HG03135 (cell line): ENCODE data around the gene RHOD.

Experiments
- ATAC-seq: cut with Tn5 transposase; IDR thresholded peaks from one replicate; pipeline ENCODE4 v1.9.1; 2021; ENCODE audit warnings: mild to moderate bottlenecking, moderate library complexity; ENCODE audit not compliant: unreplicated experiment

RHOD gene

GRCh38 chr11:67031791-67032561 lies 24.7 kb upstream of the RHOD start:
- no peak for ATAC-seq

- no peak for ATAC-seq
Measured at GRCh38 chr11:67032830-67033551, 23.7 kb upstream of the RHOD start.

DNA sequence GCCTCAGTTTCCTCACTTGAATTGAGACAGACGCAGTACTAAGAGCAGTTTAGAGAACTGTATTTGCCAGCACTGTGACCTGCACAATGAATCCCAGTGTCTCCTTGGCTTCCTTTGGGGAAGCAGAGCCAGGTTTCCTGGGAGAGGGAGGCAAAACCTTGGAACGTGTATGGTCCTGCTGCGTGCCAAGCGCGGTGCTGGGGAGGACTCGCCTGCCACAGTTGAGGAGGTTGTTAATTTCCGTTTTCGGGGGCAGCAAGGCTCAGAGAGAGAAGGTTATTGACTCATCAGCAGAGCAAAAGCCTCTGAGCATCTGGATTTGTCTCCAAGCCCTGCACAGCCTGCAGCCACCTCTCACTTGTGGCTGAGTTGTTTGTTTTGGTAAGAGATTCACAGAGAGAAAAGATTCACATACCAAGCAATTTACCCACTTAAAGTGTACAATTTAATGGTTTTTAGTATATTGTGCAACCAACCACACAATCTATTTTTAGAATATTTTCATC lies 22.9 kb upstream of the RHOD start:
- ATAC-seq, result no peak

DNA sequence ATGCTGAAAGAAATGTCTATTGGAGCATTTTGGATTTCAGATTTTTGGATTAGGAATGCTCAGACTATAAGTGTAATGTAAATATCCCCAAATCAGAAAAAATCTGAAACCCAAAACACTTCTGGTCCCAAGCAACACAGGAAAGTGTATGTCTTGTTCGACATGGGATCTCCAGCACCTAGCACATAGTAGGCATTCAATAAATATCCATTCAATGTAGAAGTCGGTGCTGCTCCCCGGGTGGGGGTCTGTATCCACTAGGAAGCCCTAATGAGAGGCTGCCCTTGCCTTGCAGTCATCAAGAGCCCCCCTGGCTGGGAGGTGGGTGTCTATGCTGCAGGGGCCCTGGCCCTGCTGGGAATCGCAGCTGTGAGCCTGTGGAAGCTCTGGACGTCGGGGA lies 22.3 kb upstream of the RHOD start:
- no peak for ATAC-seq

DNA sequence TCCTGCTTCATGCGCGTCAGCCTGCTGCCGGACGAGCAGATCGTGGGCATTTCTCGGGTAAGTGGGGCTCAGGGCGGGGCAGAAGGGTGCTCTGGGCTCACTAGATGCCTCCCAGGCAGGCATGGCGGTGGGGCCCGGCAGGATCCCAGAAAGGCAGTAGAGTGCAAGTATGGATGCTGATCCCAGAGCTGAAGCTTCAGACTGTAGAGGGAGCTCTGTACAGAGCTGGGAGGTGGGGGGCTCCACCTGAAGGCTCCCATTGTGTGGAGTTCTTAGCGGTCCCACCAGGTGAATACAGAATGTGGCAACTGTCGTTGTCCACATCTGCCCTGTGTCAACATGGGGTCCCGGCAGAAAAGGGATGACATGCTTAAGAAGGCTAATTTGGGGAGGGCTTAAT lies 16.5 kb upstream of the RHOD start:
- no peak for ATAC-seq

DNA sequence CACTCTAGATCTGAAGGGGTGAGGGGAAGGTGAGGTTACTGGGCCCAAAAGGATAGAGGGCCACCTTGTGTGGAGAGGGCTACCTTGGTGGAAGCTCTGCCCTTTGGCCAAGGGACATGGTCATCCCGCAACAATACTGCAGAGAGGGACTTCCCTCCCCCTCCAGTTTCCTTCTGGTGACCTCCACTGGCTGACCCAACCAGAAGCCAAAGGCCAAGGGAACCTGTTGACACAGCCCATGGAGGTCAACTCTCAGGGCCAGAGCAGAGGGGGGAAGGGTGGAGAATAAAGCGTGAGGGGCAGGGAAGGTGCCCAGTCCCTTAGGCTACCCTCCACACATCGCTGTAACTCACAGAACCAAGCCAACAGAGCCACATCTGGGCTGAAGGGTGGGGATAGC lies 15.0 kb upstream of the RHOD start:
- ATAC-seq, result no peak

- no peak for ATAC-seq
Measured at GRCh38 chr11:67043572-67044349, 12.9 kb upstream of the RHOD start.

DNA sequence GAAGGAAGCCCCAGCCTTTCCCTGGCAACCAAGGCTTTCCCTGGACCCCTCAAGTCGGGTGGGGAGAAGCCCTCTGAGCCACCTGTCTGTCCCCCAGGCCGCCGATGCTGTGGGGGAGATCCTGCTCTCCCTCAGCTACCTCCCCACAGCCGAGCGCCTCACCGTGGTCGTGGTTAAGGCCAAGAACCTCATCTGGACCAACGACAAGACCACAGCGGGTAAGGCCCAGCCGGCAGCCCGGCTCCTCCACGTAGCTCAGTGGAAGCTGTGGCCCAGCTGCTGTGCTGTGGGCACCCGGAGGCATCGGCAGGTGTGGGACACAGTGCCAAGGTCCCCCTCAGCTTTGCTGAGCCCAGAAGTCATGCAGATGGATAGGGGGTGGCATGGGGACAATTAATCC lies 12.2 kb upstream of the RHOD start:
- ATAC-seq, result no peak

DNA sequence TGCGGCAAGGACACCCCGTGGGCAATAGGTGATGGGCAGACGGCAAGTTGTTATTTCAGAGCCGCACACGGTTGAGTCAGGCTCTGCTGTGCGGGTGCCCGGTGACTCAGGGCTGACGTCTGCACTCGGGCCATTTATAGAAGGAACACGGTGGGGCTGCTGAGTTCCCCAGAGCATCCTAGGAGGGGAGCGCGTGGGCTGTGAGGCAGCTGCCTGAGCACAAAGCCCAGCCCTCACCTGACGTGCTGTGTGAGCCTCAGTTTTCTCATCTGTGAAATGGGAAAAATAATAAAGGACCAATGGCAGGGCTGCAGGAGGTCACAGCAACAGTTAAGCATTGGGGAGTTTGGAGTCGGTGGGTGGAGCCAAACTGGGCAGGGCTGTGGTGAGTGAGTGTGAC lies 11.3 kb upstream of the RHOD start:
- ATAC-seq, result no peak

DNA sequence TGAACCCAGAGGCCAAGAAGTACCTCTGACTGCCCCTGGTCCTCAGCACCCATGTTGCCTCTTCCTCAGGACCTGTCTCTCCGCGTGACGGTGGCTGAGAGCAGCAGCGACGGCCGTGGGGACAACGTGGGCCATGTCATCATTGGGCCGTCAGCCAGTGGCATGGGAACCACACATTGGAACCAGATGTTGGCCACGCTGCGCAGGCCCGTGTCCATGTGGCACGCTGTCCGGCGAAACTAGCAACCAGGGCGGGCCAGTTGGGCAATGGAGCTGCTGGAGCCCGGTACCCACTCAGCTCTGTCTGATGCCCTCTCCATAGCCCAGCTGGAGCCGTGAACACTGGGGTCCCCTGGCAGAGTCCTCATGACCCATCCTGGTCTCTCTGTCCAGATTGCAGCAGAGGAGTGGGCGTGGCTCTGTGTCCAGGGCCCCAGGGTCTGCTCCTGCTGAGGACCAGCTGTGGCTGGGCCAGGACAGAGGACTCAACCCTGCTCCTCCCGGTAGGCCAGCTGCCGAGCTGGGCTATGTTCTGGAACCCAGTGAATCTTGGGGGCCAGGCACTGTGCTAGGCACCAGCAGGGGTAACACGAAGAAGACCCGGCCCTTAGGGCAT lies 8.0 kb upstream of the RHOD start:
- ATAC-seq, result no peak

GRCh38 chr11:67050139-67050538 lies 6.5 kb upstream of the RHOD start:
- no peak for ATAC-seq

DNA sequence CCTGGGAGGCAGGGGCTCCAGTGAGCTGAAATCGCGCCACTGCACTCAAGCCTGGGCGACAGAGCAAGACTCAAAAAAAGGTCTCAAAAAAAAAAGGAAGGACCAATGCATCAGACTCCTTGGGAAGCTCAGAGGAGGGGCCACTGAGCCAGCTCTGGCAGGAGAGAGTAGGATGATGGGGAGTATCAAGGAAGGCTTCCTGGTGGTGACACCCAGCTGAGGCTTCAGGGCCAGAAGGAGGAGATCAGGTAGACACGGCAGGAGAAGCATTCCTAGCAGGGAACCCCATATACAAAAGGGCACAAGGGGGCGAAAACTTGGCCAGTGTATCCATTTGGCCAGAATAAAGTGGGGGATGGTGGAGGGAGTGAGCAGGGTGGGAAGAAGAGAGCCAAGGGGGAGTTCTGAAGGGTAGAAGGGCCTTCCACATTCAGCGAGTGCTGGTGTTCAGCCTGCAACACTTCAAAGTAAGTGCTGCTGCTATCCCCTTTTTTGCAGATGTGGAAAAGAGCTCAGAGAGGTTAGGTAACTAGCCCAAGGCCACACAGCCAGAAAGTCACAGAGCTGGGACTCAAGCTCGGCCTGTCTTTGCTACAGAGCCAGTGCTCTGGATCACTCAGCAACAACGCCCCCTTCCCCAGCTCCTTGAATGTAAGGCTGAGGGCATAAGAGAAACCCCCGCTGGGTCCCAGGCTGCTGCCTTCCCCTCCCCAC lies 5.3 kb upstream of the RHOD start:
- no peak for ATAC-seq

DNA sequence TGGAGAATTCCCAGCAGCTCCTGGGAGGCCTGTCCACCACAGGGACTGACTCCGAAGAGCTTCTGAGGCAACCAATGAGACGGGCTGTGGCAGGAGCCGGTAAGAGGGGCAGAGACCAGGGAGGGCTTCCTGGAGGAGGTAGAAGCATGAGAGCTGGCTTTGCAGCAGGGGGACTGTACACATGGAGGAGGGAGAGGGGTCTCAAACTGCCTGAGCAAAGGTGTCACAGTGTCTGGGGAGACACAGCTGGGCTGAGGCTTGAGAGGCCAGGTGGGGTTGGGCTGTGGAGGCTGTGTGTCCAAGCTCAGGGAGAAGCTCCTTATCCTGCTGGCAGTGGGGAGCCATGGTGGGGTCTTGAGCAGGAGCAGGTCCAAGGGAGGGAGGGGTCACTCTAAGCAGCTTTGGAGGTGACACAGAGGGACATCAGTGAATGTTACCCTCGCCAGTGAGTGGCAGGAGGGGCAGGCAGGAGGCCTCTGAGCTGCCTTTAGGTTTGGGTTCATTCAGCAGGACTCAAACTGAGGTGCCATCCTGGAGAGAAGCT lies 4.6 kb upstream of the RHOD start:
- ATAC-seq, result no peak

- ATAC-seq, result no peak
Measured at GRCh38 chr11:67052891-67053290, 3.8 kb upstream of the RHOD start.

GRCh38 chr11:67053896-67054329 lies 2.7 kb upstream of the RHOD start:
- no peak for ATAC-seq

DNA sequence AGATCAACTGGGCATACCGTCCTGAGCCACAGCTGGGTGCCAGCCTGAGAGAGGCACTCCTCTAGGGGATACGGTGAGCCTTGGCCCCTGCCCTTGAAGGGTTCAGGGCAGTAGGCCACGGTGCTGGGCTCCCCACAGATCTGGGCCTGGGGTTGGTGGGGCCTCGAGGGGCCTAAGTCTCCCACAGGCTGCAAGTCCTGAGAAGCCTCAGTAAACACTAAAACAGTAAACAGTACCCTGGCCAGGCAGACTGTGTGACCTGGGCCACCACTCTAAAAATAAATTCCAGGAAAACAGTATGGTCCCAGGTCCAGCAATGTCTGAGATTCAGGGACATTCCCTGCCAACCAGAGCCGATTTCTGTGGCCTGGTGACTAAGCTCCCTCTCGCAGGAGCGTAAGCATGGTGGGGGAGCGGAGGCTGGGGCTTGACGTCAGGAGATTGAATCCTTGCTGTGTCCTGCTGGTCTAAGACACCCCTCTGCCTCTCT lies 2.3 kb upstream of the RHOD start:
- ATAC-seq, result no peak

GRCh38 chr11:67054836-67055523 lies 1.7 kb upstream of the RHOD start:
- no peak for ATAC-seq

DNA sequence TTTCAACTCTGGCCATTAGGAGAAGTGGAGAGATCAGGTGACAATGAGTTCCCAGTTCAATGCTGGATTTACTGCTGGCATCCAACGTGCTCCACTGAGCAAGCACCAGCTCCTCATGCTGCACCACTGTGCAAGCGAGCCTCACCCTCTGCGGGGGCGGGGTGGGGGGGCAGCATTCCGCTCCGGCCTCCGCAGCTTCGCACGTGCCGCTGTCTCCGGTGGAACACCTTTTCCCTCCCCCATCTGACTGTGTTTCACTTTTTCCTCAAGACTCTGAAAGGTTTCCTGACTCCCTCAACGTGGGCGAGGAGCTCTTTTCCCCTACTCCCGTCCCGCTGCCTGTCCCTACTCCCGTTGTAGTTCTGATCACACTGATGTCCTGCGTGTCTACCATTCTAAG lies 835 bp upstream of the RHOD start:
- ATAC-seq, result no peak

DNA sequence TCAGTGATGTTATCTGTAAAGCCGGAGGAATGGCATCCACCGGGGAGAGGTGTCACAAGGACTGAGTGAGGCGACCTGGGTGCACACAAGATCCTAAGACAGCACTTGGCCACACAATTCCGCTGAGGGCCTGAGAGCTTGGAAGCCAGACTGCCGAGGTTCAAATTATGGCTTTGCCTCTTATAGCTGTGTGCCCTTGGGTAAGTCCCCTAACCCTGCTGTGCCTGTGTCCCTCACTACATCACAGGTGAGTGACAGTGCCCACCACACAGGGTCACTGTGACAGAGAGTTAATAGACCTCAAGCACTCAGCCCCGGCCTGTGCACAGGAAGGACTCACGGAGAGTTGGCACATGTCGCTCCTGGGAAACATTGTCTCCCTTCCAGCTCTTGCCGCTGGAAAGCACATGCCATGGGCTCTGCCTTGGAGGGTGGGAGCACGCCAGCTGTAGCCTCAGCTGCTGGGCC lies 592 bp downstream of the RHOD start:
- ATAC-seq, result no peak
